ENCODE results near the gene ATG4A.
A peak's percentile ranks its signal among the peaks of the same experiment; 100 is the strongest.

Gene ATG4A, protein sequence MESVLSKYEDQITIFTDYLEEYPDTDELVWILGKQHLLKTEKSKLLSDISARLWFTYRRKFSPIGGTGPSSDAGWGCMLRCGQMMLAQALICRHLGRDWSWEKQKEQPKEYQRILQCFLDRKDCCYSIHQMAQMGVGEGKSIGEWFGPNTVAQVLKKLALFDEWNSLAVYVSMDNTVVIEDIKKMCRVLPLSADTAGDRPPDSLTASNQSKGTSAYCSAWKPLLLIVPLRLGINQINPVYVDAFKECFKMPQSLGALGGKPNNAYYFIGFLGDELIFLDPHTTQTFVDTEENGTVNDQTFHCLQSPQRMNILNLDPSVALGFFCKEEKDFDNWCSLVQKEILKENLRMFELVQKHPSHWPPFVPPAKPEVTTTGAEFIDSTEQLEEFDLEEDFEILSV

DNA sequence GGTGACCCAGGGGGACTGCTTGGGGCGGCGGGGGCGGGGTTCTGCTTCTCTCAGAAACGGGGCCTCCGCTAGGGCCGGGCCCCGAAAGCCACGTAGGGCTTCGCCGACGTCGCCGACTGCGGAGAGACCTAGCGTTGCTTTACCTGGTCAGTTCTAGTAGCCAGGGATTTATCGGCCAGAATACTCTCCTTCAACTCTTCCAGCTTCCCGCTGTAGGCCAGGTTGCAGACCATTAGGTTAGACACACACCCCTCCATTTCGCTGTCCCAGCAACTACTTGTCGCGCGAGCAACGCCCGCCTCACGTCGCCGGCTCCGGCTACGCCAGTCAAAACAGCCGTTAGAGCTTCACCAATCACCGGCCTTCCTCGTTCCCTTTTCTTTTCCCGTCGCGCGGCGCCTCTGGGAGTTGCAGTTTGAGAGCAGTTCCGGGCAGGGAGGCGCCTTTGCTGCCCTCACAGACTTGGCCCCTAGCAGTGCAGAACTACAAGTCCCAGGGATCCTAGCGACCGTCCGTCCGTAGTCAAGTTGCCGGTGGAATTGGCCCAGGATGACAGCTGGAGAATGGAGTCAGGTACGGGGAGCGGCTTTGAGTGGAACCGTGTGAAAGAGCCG lies at the start of gene ATG4A, which contains the start of gene PSMD10:
ATG4A (plus strand) TSS at position 515 of the 614 bp plus-strand sequence; CDS start at position 564, 49 bp downstream.
PSMD10 (minus strand) TSS at position 279 of the 614 bp plus-strand sequence; CDS start at position 257, 22 bp downstream.
- DNase-seq = peak; percentile 79

DNA sequence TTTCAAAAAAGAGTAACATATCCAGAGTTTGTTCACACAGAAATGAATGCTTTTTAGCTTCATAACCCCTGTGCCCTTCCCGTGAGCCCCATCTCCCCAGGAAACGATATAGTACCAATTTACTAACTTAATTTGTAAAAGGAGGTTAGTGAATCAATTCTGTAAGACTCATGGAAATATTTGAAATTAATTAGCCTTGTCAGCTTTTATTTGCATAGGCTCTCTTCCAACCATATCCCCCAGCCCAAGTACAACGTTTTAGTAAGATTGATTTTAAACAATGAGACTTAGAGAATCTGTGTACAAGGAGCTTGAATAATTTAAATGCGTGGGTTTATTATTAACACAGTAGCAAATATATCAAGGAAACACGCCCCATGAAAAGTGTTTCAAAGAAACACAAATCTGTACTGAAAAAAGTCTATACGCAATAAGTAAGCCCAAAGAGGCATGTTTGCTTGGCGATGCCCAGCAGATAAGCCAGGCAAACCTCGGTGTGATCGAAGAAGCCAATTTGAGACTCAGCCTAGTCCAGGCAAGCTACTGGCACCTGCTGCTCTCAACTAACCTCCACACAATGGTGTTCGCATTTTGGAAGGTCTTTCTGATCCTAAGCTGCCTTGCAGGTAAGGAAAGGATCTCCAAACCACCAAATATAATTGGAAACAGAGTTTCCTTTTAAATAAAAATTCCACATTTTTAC lies 46.9 kb upstream of the ATG4A start, which contains the start of gene VSIG1:
VSIG1 (plus strand) TSS at position 512 of the 703 bp plus-strand sequence; CDS start at position 578, 66 bp downstream.
- no peak for DNase-seq

DNA sequence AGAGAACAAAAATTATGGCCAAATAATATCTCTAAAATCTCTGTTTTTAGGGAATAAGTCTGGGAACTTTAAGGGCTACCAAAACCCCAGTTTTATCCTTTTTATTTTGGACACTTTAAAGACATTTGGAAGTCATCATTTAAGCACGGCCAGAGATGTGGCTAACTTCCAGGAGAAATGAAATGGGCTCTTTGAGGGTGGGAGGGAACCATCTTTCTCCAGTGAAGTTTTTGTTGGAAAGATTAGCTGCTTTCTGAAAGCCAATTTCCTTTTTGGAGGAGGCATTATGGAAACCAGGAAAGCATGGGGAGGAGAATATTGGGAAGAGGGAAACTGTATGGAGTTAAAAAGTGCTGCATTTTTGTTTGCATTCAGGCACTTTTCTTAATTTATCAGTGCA lies 41.9 kb upstream of the ATG4A start:
- no peak for DNase-seq

DNA sequence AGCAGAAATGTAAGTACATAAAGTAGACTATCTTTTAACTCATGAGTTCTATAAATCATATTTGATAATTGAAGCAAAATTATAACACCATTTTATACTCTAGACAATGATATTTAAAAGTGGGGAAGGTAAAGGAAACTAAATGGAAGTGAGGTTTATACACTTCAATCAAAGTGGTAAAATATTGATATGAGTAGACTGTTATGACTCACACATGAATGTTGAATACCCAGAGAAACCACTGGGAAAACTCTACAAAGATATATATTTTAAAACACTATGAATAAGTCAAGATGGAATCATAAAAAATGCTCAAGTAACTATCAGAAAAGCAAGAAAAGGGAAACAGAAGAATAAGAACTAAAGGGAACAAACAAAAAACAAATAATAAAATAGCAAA lies 38.4 kb upstream of the ATG4A start:
- no peak for DNase-seq

DNA sequence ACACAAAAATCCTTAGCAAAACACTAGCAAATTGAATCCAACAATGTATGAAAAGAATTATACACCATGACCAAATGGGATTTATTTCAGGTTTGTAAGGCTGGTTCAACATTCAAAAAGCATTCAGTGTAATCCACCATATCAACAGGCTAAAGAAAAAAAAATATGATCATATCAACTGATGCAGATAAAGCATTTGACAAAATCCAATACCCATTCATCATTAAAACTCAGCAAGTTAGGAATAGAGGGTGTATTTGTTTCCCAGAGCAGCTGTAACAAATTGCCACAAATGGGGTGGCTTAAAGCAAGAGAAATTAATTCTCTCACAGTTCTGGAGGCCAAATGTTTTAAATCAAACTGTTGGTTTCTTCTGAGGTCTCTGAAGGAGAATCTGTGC lies 36.0 kb upstream of the ATG4A start:
- DNase-seq = no peak

DNA sequence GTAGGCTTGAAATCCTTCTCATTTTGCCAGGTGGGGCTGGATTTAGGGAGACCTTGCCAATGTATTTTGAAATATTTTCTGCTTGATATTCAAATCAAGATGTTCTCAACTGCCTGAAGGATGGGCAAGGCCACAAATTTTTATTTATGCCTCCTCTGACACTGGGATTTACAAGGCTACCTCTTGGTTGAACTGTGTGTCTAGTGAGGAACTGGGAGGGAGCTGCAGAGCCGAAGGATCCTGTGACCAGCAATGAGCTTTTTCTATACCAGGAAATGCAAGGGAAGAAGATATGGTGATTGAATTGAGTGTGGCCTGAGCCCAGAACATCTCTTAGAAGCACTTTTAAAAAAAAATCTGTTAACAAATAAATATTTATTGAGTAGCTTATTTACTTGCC lies 31.8 kb upstream of the ATG4A start:
- DNase-seq = no peak

DNA sequence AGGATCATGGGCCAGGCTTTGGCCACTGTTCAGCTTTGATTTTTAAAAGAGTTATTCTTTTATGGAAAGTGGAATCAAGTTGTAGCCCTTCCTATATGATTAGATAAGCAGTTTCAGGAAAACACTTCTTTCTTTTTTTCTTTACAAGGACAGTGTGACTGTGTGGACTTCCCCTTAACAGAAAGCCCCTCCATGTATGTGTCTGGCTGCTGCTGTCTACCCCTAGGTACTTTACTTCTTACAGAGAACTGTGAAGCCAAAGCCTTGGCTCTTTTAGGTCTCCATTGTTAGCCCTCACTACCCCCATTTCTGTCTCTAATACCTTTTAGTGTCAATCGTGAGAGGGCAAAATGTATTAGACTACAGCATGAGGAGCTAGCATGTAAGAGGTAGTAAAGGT lies 27.6 kb upstream of the ATG4A start:
- no peak for DNase-seq

DNA sequence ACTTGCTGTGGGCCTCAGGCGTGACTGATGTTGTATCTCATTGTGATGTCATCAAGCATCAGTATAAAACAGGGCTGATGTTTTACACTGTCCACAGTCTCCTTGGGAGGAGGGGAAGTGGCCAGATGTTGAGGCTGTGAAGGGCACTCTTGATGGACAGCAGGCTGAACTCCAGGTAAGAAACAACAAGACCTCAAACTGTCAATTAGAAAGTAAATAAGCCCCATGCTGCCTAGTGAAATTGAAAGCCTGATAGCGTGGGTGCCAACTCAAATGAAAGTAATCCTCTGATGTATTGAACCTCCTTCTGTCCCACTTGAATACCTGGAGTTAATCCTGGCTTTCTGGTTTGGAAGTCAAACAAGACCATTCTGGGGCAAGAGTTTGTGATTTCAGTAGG lies 27.0 kb upstream of the ATG4A start:
- DNase-seq = no peak

DNA sequence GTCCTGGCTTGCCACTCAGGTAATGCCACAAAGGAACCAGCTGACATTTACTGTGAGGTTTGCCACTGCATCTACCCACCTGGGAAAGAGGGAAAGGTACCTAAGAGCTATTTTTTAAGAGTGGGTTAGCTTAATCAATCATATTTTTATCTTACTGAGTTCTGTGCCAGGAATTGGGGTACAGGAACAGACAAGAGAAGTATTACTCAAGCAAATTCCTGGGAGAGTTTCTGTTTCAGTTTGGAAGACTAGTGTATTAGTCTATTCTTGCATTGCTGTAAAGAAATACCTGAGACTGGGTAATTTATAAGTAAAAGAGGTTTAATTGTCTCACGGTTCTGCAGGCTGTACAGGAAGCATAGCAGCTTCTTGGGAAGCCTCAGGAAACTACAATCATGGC lies 23.5 kb upstream of the ATG4A start:
- no peak for DNase-seq

DNA sequence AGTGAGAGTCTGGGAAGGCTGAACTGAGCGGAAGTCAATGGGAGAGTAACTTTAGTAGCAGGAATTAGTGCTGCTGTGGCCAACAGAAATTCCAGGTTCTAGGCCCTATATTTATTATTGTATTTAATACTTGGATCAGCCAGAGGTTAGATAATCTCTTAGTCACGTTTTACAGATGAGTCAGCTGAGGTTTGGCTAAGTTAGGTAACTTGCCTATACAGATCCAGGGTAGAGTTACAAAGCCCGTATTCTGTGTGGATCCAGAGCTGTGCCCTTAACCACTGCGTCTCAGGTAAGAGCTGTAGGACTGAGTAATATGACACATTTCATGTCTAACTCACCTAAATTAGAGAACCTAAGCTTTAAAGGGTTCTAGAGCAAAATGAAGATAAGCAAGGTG lies 20.7 kb upstream of the ATG4A start:
- no peak for DNase-seq

DNA sequence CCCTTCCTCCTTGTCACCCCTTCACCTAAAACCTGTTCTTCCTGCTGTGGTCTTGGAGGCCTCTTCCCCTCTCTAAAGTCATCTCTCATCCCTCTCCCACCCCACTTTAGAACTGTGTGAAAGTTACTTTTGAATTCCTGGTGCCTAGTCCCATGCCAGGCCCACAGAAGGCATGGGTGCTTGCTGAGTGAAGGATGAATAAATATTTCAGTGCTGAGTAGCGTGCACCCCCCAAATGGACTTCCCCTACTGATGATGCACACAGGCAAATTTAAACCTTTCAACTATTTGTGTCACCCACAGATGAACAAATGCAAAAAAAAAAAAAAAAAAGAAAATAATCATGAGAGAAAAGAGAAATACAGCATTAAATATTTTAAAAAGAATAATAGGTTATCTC lies 20.0 kb upstream of the ATG4A start:
- no peak for DNase-seq

DNA sequence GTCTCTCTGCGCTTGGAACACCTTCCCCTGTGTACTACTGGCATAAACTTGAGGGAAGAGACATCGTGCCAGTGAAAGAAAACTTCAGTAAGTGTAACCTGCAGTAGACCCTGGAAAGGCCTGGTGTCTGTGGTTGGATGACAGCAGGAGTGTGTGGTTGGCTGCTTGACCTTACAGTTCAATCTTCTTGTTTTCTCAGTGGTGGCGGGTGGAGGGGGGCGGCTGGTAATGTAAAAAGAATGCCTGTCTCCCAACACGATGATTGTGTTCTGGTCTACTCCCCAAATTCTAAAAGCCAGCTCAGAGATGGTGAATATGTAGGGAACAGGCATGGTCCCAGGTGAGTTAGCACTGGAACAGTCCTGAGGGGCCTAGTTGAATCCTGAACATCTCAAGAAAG lies 18.8 kb upstream of the ATG4A start:
- no peak for DNase-seq

DNA sequence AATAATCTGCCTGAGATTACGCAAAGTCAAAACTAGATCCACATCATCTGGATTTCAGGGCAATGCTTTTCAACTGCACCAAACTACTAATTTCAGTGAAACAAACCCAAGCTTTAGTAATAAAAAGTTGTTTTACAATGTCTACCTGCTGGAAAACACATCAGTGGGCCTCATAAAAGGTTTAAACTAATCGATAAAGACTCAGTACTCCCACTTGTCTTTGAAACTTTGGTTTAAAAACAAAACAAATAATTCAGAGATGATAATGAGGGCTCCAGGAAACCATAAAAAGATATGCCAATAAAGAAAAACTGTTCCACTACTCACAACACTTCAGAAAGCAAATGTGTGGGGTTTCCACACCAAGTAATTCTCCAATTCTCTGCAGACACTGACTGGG lies 10.5 kb upstream of the ATG4A start:
- no peak for DNase-seq

DNA sequence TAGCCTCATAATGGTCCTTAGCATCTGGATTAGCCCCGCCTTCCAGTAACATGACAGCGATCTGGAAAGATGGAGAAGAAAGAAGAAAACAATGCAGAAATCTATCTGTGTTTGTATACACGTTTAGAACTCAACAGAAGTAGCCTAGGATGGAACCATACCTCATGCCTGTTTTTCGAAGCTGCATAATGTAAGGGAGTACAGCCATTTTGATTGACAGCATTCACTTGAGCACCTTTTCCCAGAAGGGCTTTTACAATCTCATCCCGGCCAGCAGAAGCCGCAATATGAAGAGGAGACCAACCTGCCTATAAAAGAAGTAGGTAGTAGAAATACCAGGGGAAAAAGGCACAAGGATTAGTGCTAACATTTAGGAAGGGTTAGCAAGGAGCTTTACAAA lies 3.8 kb upstream of the ATG4A start:
- DNase-seq = no peak

DNA sequence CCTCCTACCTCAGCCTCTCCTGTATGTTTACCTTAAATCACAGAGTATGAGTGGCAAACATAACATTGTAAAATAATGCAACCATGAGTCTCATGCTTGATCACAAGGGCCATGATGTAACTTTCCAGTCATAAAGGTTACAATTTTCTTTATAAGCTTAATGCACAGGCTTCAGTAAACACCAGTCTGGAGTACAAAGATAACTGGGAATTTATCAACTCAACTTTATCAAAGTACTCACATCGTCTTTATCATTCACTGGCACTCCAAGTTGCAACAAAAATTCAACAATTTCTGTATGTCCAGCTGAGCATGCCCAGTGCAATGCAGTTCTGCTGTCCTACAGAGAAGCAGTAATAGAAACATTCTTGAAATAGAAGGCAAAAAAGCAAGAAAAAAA lies 3.1 kb upstream of the ATG4A start:
- no peak for DNase-seq

DNA sequence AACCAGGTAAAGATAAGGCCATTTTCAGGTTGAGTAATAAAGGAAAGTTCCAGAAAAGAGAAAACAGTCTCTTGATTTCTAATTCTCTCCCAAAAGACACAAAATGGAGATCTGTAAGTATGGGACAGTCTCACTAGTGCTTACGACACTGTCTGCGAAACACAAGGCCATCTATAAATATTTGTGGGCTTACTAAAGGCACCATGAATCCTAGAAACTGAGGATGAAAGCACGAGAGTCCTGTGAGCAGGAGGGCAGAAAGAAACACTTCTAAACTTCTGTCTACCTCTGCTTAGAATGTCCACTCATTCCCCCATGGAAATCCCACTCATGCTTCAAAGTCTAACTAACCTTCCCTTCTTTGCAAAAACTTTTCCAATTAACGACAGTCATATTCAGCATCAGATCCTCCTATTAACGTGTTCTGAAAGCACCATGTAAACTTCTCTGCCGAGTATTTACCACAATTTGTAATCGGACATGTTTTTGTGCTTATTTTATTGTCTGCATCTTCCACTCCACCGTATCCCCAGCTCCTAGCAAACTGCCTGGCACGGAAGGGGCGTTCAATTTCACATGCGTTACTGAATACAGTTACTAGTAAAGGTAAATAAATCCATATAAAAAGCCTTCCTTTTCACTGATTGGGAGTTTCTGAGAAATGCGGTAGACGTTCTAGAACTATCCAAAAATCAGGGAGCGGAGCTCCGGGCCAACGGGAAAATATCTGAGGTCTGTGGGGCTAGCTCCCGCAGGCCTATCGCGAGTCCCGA lies 901 bp upstream of the ATG4A start:
- no peak for DNase-seq

DNA sequence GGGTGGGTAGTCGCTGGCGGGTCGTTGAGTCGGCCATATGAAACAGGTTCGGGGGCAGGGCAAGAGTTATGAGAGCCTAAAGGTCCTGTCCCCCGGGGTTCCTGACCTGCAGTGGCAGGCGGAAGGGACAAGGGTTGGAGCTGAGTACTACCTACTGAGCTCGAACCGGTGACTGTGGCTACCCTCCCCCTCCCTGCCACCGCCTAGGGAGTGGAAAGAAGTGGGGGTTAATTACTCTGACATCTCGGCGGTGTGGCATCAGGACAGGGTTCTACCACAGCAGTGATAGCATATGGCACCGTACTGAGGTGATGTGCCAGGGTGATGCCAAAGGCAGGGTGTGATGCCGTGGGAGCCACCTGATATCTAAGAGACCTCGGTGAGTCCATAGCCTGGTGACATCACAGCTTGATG lies 307 bp downstream of the ATG4A start:
- no peak for DNase-seq

DNA sequence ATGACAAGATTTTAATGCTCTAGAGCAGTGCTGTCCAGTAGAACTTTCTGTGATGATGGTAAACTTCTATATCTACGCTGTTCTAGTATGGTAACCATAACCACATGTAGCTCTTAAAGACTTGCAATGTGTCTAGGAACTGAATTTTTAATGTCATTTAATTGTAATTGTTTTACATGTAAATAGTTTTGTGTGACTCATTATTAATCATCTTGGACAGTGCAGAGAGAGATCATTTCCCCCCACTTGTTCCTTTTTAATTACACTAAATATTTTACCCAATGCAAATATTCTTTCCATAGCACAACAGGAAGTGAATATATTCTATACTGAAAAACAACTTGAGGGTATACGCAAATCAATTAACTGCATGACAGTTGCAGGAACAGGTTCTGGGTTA lies 5.8 kb downstream of the ATG4A start:
- no peak for DNase-seq

DNA sequence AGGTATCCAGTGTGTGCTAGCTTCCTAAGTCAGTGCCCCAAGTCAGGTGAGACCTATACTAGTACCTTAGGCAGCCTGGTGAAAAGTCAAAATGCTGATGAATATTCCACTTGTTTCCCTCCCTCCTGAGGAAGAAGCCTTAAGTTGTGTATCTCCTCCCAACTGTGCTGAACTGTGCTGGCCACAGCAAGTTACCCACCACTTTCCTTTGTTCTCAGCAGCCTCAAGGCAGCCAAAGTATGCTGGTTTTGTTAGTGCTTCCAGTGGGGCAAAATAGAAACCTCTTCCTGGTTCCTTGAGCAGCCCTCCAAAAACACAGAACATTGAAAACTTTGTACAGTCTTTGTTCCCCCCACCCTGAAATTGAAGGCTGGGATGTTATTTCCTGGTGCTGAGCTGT lies 13.9 kb downstream of the ATG4A start:
- DNase-seq = no peak

DNA sequence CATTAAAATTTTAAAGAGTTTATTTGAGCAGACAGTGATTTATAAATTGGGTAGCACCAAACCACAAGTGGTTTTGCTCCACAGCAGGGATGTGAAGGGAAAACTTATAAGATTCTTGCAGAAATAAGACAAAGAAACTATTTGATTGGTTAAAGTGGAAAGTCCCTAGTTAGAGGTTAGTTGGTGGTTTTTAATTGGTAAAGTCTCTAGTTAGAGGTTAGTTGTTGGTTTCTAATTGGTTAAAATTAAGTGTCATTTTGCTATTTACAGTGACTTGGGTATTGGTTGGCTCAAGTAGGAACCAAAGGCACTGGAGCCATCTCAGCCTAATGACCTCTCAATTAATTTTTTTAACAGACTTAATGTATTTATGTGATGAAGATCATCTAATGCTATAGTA lies 23.0 kb downstream of the ATG4A start:
- DNase-seq = no peak

DNA sequence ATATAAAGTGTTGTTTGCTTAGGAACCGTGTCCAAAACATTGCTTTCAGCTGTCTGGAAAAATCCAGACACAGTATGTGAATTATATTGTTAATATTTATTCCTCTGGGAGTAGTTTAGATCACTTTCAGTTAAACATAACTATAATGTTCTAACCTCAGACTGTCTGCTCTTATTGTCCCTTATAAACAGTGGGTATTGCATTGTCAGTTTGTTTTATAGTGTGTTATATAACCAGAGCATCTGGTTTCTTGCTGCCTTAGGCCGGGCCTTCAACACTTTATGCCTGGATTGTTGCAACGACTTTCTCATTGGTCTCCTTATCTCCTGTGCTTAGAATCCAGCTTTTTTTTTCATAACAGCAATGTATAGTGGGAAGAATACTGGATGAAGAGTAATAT lies 26.4 kb downstream of the ATG4A start:
- no peak for DNase-seq

DNA sequence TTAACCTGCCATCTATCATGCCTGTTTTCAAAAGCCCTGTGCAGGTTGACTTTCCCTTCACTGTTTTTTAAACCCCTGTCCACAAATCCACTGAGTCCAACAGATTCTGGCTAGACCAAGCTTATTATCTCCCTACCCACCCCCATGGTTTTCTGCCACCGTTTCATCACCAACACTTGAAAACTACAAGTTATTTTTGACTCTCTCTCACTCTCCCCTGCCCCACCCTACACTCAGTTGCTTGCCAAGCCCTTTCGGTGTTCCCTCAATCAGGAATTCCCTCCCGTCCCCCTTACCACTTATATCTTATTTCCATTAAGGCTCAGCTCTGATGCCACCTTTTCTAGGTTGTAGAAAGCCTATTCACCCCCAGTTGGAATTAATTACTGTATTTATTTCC lies 29.7 kb downstream of the ATG4A start:
- no peak for DNase-seq

DNA sequence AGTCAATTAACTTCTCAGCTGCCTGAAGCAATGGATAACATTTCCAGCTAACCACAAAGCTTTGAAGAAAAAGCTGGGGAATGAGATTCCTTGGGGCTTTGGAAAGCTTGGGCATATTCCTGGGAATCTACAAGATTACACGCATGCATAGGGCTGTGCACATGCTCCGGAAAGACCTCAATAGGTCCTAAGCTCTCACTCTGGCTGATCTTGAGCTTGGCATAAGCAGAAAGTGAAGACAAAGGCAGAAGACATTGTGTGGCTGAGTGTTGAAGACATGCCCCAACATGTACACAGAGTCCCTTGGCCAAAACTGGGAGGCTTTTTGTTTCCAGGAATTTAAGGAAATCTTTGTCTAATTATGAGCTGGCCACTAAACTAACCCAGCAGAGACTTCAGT lies 31.2 kb downstream of the ATG4A start:
- DNase-seq = no peak

All from T1000 (cell line).